Body of pancreas (tissue), 4 donors: ENCODE results near the gene RERGL.

Experiments
- CTCF ChIP-seq, 7 experiments: fragments of 450-650 bp in 4 of 7; fragments of 200-600 bp in 3 of 7; sonication (generic) in 3 of 7; IDR thresholded peaks; one replicate each; pipeline ENCODE4 v1.5.1; 2016 to 2019; ENCODE audit warnings: antibody characterized with exemption in 7 of 7
- POLR2A ChIP-seq, 3 donors: fragments of 450-650 bp; IDR thresholded peaks; one replicate each; pipeline ENCODE4 v1.6.1; 2016; ENCODE audit warnings: antibody characterized with exemption in 3 of 3, mild to moderate bottlenecking in 2 of 3

DNA sequence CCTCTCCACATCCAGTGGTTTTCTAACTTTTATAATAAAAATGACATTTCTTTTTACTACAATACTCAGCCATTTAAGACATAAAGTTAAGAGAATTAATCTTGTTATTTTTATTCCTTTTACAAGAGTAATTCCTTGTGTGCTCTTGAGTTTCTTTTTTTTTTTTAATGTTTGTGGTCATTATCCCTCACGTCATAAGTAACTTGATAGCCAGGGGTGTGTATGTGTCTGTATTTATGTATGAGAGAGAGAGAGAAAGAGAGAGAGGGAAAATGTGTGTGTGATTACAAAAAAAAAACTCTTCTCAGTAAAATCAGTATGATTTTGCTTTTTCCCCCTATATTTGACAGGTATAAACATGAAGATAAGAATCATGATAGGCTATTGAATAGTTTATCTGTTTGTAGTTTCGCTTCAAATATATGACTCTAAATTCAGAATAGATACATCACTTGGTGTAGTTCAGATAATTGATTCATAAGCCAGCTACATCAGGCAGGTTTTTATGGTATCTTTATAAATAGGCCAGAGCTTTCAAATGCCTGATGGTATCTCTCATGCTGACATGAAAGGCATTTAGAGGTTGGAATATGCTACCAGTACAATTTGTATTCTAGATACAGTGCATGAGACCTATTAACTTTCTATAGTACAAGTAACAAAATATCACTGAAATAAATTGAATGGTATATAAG lies 34.9 kb downstream of the RERGL start:
- no peak for TF ChIP-seq POLR2A (IDR thresholded peaks at IDR 0.05)
- TF ChIP-seq CTCF (IDR thresholded peaks at IDR 0.05) = no peak
